Heart right ventricle (tissue), 16 donors: ENCODE results near the gene DNTTIP2. TPM values are rescaled to one million over a fixed set of nuclear protein-coding genes. Genes with fewer than 3 reads are reported as not detected.
"Not testable (repeated sequence)": the region's sequence is repeated elsewhere in the genome, so short reads cannot be mapped to it uniquely, and the experiment has no call there.

Experiments
- ATAC-seq, 8 donors: fragments of 200-7000 bp; cut with Tn5 transposase; one replicate each; pipeline ENCODE4 v1.9.1; 2020; ENCODE audit warnings: mild to moderate bottlenecking in 8 of 8, moderate library complexity in 8 of 8, moderate number of reproducible peaks in 1 of 8
- DNase-seq, 2 donors: peaks; one replicate each; pipeline ENCODE4 v3.0.0-alpha.2; 2020
- H3K27ac ChIP-seq, 10 donors: fragments of 200-600 bp; sonication (generic) in 2 of 10; one replicate each; pipeline versions ENCODE4 v1.5.0 to v1.8.0; 2020 to 2022; ENCODE audit warnings: mild to moderate bottlenecking in 3 of 10
- H3K27me3 ChIP-seq, 7 donors: fragments of 200-600 bp; one replicate each; pipeline ENCODE4 v1.8.0; 2021 to 2022; ENCODE audit warnings: mild to moderate bottlenecking in 2 of 7
- H3K36me3 ChIP-seq, 9 donors: fragments of 200-600 bp; sonication (generic) in 1 of 9; one replicate each; pipeline versions ENCODE4 v1.5.0 to v1.8.0; 2020 to 2022; ENCODE audit warnings: mild to moderate bottlenecking in 2 of 9
- H3K4me1 ChIP-seq, 9 donors: fragments of 200-600 bp; sonication (generic) in 1 of 9; one replicate each; pipeline versions ENCODE4 v1.5.0 to v1.8.0; 2020 to 2022; ENCODE audit warnings: mild to moderate bottlenecking in 4 of 9
- H3K4me3 ChIP-seq, 10 donors: fragments of 200-600 bp; sonication (generic) in 2 of 10; one replicate each; pipeline versions ENCODE4 v1.5.0 to v1.8.0; 2020 to 2022; ENCODE audit warnings: mild to moderate bottlenecking in 7 of 10, moderate library complexity in 2 of 10
- H3K9me3 ChIP-seq, 11 donors: fragments of 200-600 bp in 10 of 11; sonication (generic) in 2 of 11; one replicate each; pipeline versions ENCODE4 v1.5.0 to v1.8.0; 2013 to 2022; ENCODE audit warnings: mild to moderate bottlenecking in 2 of 11, control low read depth in 1 of 11, moderate library complexity in 1 of 11
- CTCF ChIP-seq, 9 donors: fragments of 200-600 bp; sonication (generic) in 2 of 9; IDR thresholded peaks; one replicate each; pipeline versions ENCODE4 v1.5.0 to v1.8.0; 2021 to 2022; ENCODE audit warnings: antibody characterized with exemption in 9 of 9, mild to moderate bottlenecking in 5 of 9, moderate library complexity in 1 of 9
- WGBS, 2 donors: extraction: QIAGEN DNeasy Blood & Tissue Kit; methylation state at CpG; one replicate each; pipeline ENCODE4 v1.1.7; 2013; ENCODE audit warnings: inconsistent platforms in 1 of 2; 5-methylcytosine and 5-hydroxymethylcytosine counted together
- intact Hi-C, 10 donors: fragments of 100-400 bp; cut with DNase I; formaldehyde crosslinking; loops; one replicate each; pipeline versions ENCODE4 v1.11.1 to v1.14.2; 2022
- long read RNA-seq, 3 donors: library from polyadenylated mRNA; unstranded; transcript quantifications; one replicate each; pipeline ENCODE4 v2.0.0, GENCODE V29; 2020 to 2021
- polyA plus RNA-seq, 2 donors: library from polyadenylated mRNA; stranded (reverse); fragments of 200-250 nt; gene quantifications; one replicate each; pipeline ENCODE4 v1.2.3, GENCODE V29; 2013
- total RNA-seq, 10 donors: library from RNA; stranded (reverse); fragmentation: NEBNext Ultra II Directional in 3 of 10; extraction: Animal tissue kit (Norgen Biotek cat#: 25700) in 3 of 10; gene quantifications; one replicate each; pipeline versions ENCODE4 v1.2.1 to v1.2.4, GENCODE V29; 2021 to 2023
- donor health status: Arrhythmogenic right ventricular cardiomyopathy.
- donor health status: ischemic (EF 13 %, LVEDD 7.1; RV severe dilation, severe dysfunction).
- donor health status: healthy with polysubstance abuse.
- donor health status: DM: no; HTN: yes; CAD: no.
- donor health status: DM: no; HTN: no; CAD: no.
- donor health status: ischemic (EF 25% LVEDD 6.9; RV normal size, moderate dysfunction).
- donor health status: ischemic (EF 25% LVEDD 5.7; RV mildly dilated, moderate dysfunction).
- donor health status: healthy.
- donor health status: DM: yes; HTN: yes; CAD: no.
- donor health status: Ischemic cardiomyopathy.
- donor health status: ischemic (EF 35%, LVEDD 5.7; RV mildly dilated, moderate dysfunction).
- donor health status: nonischemic (EF 11% LVEDD 7.7; RV severe dilation, severe dysfunction).
- donor health status: DM: yes; HTN: yes; CAD: no.
- donor health status: PGD.
- donor health status: ischemic (EF 29% LVEDD 5.4; RV normal size, mild dysfunction).
- donor health status: nonischemic (EF 23%, LVEDD 6.1; RV moderate dilation, normal function).

Gene DNTTIP2
- total RNA-seq (10 to 100 TPM; 33.9 to 44.3 (median 41.7) TPM), polyA plus RNA-seq (10 to 100 TPM; 40.1 to 64.7 TPM)
- long read RNA-seq, donor 1, full-length matches to known transcripts = 21 of 36 reads
- long read RNA-seq, donor 1, partial matches to known transcripts = 12 of 36 reads
- long read RNA-seq, donor 1, other reads (novel, unspliced or antisense) = 3 of 36 reads
- long read RNA-seq, donor 2, full-length matches to known transcripts = 23 of 37 reads
- long read RNA-seq, donor 2, partial matches to known transcripts = 14 of 37 reads
- long read RNA-seq, donor 2, other reads (novel, unspliced or antisense) = 0 of 37 reads
- long read RNA-seq, donor 3, full-length matches to known transcripts = 40 of 109 reads
- long read RNA-seq, donor 3, partial matches to known transcripts = 66 of 109 reads
- long read RNA-seq, donor 3, other reads (novel, unspliced or antisense) = 3 of 109 reads

DNA sequence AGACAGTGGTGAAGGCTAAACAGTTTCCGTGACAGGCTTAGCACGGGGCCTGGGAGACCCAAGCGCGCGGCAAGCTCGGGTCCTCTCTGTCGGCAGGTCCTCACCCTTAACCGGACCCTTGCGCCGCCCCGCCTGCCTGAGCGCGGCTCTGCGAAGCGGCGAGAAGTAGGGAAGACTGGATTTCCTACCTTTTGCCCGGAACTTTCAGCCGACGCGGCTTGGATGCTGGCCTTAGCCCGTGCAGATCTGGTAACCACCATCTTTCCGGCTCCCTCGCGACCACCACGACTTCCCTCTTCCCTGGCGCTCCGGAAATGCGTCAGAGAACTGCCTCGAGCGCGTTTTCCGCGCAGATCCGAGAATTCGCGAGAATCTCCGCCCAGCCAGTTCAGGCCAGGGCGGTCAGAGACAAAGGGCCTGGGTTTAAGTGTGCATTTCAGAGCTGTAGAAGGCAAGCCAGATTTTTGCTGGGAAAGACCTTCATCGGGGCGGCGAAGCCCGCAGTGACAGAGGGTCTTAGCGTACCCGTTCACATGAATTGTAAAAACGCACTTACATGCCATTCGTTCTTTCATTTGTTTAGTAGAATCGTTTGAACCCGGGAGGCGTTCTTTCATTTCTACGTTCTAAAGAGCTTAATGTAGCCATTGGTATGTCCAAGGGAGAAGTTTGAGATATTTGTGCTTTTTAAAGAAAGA lies at the start of gene DNTTIP2:
TSS of gene DNTTIP2 (minus strand) at position 318 of the 698 bp plus-strand sequence. CDS start at position 260, 58 bp downstream.
- intact Hi-C loops = loop anchor here in 2 of 10 donors (2.0 to 10.0 kb wide), 2 partner anchors 30 to 1044 kb away; partner anchors contain the start of genes GCLM (in 1 of the 2) and RPL5 (in 1 of the 2)
- WGBS, 2 donors = 0% methylated on average over 50 of the region's 50 CpGs
- peaks cover 0 to 50% (median 28%) of the 10 kb centered on the region in 9 donors for H3K36me3 ChIP-seq
- TF ChIP-seq CTCF (IDR thresholded peaks at IDR 0.05) = no peak
- H3K4me1 ChIP-seq = peaks cover 0 to 36% (median 35%) of the 10 kb centered on the region in 9 donors
- H3K27me3 ChIP-seq = no peaks in the 10 kb centered on the region
- peak; percentile 88 to 95 for DNase-seq
- H3K27ac ChIP-seq = peak within 1 kb of the TSS; percentile 47 to 98 (median 90)
- H3K9me3 ChIP-seq = no peaks in the 10 kb centered on the region
- H3K4me3 ChIP-seq = peak within 1 kb of the TSS; percentile 45 to 100 (median 82)
- ATAC-seq = peak; percentile 96 to 99 (median 99)

GRCh38 chr1:93925206-93925605 lies 46.2 kb upstream of the DNTTIP2 start:
- 84 to 86% methylated on average over 3 of the region's 3 CpGs for WGBS, 2 donors
- H3K36me3 ChIP-seq = no peaks in the 10 kb centered on the region
- TF ChIP-seq CTCF (IDR thresholded peaks at IDR 0.05) = no peak

DNA sequence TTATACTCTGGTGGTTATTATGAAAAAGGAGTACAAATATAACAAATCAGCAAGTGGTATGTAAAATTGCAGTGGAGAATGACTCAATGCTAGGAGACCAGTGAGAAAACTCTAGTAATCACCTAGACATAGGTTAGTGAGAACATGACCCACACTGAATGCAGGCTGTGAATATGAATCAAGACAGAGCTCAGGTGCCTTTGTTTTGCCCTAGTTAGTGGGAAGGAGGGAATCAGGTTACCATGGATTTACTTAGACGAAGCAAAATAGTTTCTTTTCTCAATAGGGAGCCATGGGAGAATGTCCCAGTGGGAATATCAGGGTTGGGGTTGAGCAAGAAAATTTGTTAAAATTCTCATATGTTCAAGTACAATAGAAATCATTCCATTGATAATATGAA lies 40.8 kb upstream of the DNTTIP2 start:
- TF ChIP-seq CTCF (IDR thresholded peaks at IDR 0.05) = no peak
- DNase-seq (no peak), ATAC-seq (no peak)
- no peaks in the 10 kb centered on the region for H3K4me1 ChIP-seq
- H3K9me3 ChIP-seq = peaks cover 0 to 9% (median 0%) of the 10 kb centered on the region in 11 donors
- no peak overlapping the region for H3K4me3 ChIP-seq
- WGBS, 2 donors = 38 to 49% methylated on average over 1 of the region's 1 CpG
- no peaks in the 10 kb centered on the region for H3K27me3 ChIP-seq
- intact Hi-C loops = no loop called here
- no peak overlapping the region for H3K27ac ChIP-seq
- H3K36me3 ChIP-seq = no peaks in the 10 kb centered on the region

More at GRCh38 chr1:93925206-93925605, 46.2 kb upstream of the DNTTIP2 start:
- H3K4me3 ChIP-seq = no peak overlapping the region
- peaks cover 0 to 8% (median 0%) of the 10 kb centered on the region in 7 donors for H3K27me3 ChIP-seq
- H3K27ac ChIP-seq = no peak overlapping the region
- H3K4me1 ChIP-seq = no peaks in the 10 kb centered on the region
- intact Hi-C loops = no loop called here
- H3K9me3 ChIP-seq = peaks cover 0 to 10% (median 0%) of the 10 kb centered on the region in 11 donors
- ATAC-seq (no peak), DNase-seq (no peak)

DNA sequence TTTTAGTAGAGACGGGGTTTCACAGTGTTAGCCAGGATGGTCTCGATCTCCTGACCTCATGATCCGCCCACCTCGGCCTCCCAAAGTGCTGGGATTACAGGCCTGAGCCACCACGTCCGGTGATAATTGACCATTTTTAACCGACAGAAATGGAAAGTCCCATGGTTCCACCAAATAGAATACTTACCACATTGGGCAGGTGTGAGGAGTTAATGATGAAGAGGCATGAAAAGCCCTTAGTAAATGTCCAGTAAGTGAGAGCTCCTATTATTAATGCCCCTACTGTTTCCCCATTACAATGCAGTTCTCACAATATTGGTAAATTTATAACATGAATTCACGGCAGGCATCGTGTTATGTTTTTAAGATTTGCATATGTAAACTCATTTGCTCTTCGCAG lies 38.3 kb upstream of the DNTTIP2 start:
- no peak overlapping the region for H3K27ac ChIP-seq
- TF ChIP-seq CTCF (IDR thresholded peaks at IDR 0.05) = no peak
- intact Hi-C loops = no loop called here
- no peaks in the 10 kb centered on the region for H3K4me1 ChIP-seq
- ATAC-seq (no peak), DNase-seq (no peak)
- H3K27me3 ChIP-seq = no peaks in the 10 kb centered on the region
- no peaks in the 10 kb centered on the region for H3K36me3 ChIP-seq
- H3K4me3 ChIP-seq = no peak overlapping the region
- peaks cover 0 to 9% (median 0%) of the 10 kb centered on the region in 11 donors for H3K9me3 ChIP-seq
- 92 to 93% methylated on average over 10 of the region's 10 CpGs for WGBS, 2 donors

DNA sequence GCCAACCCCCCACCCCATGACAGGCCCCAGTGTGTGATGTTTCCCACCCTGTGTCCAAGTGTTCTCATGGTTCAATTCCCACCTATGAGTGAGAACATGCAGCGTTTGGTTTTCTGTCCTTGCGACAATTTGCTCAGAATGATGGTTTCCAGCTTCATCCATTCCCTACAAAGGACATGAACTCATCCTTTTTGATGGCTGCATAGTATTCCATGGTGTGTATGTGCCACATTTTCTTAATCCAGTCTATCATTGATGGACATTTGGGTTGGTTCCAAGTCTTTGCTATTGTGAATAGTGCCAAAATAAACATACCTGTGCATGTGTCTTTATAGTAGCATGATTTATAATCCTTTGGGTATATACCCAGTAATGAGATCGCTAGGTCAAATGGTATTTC lies 31.9 kb upstream of the DNTTIP2 start:
- H3K27ac ChIP-seq, ATAC-seq, H3K36me3 ChIP-seq, H3K4me3 ChIP-seq, H3K27me3 ChIP-seq, DNase-seq, intact Hi-C loops: not testable (repeated sequence)
- Histone ChIP-seq H3K4me1 (peaks cover 6 to 25% (median 15%) of the 10 kb centered on the region in 9 donors), H3K9me3 (peaks cover 0 to 14% (median 4%) of the 10 kb centered on the region in 11 donors)
- WGBS, 2 donors = 96 to 97% methylated on average over 3 of the region's 3 CpGs
